Measurements from ENCODE around the gene ELOB.
A peak's percentile ranks its signal among the peaks of the same experiment; 100 is the strongest.

Gene ELOB

DNA sequence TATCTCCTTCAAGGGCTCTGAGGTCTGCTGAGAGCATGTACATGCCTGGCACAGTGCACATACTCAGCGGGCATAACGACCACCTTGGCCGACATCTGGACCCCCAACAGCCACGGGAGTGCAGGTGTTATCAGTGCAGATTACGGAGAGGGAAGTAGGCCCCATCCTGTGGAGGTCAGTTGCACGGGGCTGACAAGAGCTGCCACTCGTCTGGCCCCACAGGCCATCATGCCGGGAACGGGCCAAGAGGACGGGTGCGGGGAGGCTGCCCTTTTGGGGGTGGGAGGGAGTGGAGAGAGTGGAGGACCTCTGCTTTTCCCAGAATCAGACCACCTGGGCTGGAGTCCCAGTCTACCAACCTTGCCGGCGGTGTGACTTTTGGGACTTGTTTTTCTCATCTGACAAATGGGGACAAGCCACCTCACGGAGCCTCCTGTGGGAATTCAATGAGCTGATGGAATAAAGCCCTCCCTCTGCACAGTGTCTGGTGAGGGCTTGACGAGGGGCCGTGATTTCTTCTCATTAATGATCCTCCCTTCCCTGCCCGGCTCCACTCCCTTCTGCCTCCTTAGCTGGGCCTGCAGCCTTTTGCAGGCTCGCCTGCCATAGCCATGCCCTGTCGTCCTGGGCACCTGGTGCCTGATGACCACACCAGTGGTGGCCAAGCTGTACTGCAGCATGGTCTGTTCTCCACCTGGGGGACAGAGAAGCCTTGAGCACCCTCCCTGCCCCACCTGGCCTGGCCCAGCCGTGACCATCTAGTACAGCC is 5.7 kb upstream of the ELOB start:
- ChIA-PET POLR2A (interaction anchor here (0.6 to 1.2 kb wide), 2 partner anchors 30 to 117 kb away, joined by 3 read pairs; partner anchors contain the start of gene SRRM2), CTCF (interaction anchor here (0.6 to 0.7 kb wide), 3 partner anchors 20 to 88 kb away, joined by 3 to 5 read pairs (median 4); no protein-coding TSS in a partner anchor)
- Histone ChIP-seq H3K27ac (ENCODE audit: extremely low read depth, low read depth, low read length) (no peak overlapping the region), H3K9me3 (ENCODE audit: control insufficient read depth, insufficient read depth, low read depth, low read length) (no peaks in the 10 kb centered on the region), H3K4me3 (ENCODE audit: low read depth, low read length) (no peak overlapping the region), H3K36me3 (ENCODE audit: control insufficient read depth in 2 of 2, insufficient read depth in 1 of 2, low read length in 2 of 2) (no peaks in the 10 kb centered on the region), H3K4me1 (ENCODE audit: control insufficient read depth, insufficient read depth, low read length) (peaks cover 2% of the 10 kb centered on the region; the same call in 1 of the 2 replicates)
- TF ChIP-seq YY1 (tag by site-specific recombination; IDR thresholded peaks at IDR 0.05) = no peak
- peak; percentile 54; the same call in 1 of the 2 replicates for TF ChIP-seq WT1 (tag by site-specific recombination; IDR thresholded peaks at IDR 0.05)
- TF ChIP-seq, protein P1, sequence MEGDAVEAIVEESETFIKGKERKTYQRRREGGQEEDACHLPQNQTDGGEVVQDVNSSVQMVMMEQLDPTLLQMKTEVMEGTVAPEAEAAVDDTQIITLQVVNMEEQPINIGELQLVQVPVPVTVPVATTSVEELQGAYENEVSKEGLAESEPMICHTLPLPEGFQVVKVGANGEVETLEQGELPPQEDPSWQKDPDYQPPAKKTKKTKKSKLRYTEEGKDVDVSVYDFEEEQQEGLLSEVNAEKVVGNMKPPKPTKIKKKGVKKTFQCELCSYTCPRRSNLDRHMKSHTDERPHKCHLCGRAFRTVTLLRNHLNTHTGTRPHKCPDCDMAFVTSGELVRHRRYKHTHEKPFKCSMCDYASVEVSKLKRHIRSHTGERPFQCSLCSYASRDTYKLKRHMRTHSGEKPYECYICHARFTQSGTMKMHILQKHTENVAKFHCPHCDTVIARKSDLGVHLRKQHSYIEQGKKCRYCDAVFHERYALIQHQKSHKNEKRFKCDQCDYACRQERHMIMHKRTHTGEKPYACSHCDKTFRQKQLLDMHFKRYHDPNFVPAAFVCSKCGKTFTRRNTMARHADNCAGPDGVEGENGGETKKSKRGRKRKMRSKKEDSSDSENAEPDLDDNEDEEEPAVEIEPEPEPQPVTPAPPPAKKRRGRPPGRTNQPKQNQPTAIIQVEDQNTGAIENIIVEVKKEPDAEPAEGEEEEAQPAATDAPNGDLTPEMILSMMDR (tag by site-specific recombination; IDR thresholded peaks at IDR 0.05) = 0 out of 2 replicates have a peak, but pooled peaks have one; percentile 13

DNA sequence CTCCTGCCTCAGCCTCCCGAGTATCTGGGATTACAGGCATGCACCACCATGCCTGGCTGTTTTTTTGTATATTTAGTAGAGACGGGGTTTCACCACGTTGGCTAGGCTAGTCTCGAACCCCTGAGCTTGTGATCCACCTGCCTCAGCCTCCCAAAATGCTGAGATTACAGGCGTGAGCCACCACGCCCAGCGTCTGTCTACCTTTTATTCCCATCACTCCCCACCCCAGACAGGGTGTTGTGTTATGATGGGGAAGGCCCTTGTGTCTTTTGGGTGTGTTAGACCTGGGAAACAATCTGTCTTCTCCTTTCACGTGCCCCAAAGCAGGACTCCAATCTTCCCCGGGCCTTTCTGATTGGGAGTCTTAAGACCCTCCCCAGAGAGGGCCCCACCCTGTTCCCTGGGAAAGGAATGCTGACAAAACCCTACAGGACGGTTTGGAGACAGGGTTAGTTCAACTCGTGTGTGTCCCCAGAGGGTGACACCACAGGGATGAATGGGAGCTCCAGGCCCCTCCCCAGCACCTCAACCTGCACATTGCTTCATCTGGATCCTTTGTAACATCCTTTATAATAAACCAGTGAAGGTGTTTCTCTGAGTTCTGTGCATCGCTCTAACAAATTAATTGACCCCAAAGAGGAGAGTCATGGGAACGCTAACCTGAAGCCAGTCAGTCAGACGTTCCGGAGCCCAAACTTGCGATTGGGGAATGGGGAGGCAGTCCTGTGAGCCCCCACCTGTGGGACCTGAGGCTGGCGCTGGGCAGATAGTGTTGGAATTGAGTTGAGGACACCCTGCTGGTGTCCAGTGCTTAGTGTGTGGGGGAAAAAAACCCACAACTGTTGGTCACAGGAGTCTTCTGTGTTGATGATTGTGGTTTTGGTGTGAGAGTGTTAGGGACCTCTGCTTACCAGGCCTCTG is 3.2 kb upstream of the ELOB start:
- Histone ChIP-seq H3K4me1 (ENCODE audit: control insufficient read depth, insufficient read depth, low read length) (peaks cover 2% of the 10 kb centered on the region; the same call in 1 of the 2 replicates), H3K9me3 (ENCODE audit: control insufficient read depth, insufficient read depth, low read depth, low read length) (no peaks in the 10 kb centered on the region), H3K4me3 (ENCODE audit: low read depth, low read length) (no peak overlapping the region), H3K27ac (ENCODE audit: extremely low read depth, low read depth, low read length) (no peak overlapping the region), H3K36me3 (ENCODE audit: control insufficient read depth in 2 of 2, insufficient read depth in 1 of 2, low read length in 2 of 2) (peaks cover 0 to 9% of the 10 kb centered on the region in 2 experiments; a peak in 1 of 3 replicates)
- ChIA-PET CTCF (interaction anchor here (1.2 to 1.7 kb wide), 2 partner anchors 92 to 147 kb away, joined by 3 to 4 read pairs; no protein-coding TSS in a partner anchor), POLR2A (no interaction called here)
- TF ChIP-seq, protein P2, sequence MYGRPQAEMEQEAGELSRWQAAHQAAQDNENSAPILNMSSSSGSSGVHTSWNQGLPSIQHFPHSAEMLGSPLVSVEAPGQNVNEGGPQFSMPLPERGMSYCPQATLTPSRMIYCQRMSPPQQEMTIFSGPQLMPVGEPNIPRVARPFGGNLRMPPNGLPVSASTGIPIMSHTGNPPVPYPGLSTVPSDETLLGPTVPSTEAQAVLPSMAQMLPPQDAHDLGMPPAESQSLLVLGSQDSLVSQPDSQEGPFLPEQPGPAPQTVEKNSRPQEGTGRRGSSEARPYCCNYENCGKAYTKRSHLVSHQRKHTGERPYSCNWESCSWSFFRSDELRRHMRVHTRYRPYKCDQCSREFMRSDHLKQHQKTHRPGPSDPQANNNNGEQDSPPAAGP (tag by site-specific recombination; IDR thresholded peaks at IDR 0.05) = peak; percentile 43; the same call in 1 of the 2 replicates
- TF ChIP-seq ZNF600 (tag by site-specific recombination; IDR thresholded peaks at IDR 0.05) (peak; percentile 47; the same call in 1 of the 2 replicates), SCRT2 (tag by site-specific recombination; IDR thresholded peaks at IDR 0.05) (peak; percentile 82), ZNF423 (tag by site-specific recombination; IDR thresholded peaks at IDR 0.05) (no peak), KLF1 (tag by site-specific recombination; IDR thresholded peaks at IDR 0.05) (peak; percentile 87), SCRT1 (tag by site-specific recombination; IDR thresholded peaks at IDR 0.05; ENCODE audit: borderline replicate concordance) (peak; percentile 75; the same call in 1 of the 2 replicates), ZNF629 (tag by site-specific recombination; IDR thresholded peaks at IDR 0.05) (no peak)

- H3K4me1 ChIP-seq (ENCODE audit: control insufficient read depth, insufficient read depth, low read length) = peaks cover 2% of the 10 kb centered on the region; the same call in 1 of the 2 replicates
- no peak overlapping the region for H3K4me3 ChIP-seq (ENCODE audit: low read depth, low read length)
- TF ChIP-seq ZNF155 (tag by site-specific recombination; IDR thresholded peaks at IDR 0.05) (no peak), KLF10 (tag by site-specific recombination; IDR thresholded peaks at IDR 0.05) (no peak), ZIC2 (tag by site-specific recombination; IDR thresholded peaks at IDR 0.05) (0 out of 2 replicates have a peak, but pooled peaks have one; percentile 12), ZNF24 (tag by site-specific recombination; IDR thresholded peaks at IDR 0.05) (no peak)
- TF ChIP-seq, protein P1 (tag by site-specific recombination; IDR thresholded peaks at IDR 0.05) = 0 out of 2 replicates have a peak, but pooled peaks have one; percentile 23
- peaks cover 0 to 18% of the 10 kb centered on the region in 2 experiments; a peak in 1 of 3 replicates for H3K36me3 ChIP-seq (ENCODE audit: control insufficient read depth in 2 of 2, insufficient read depth in 1 of 2, low read length in 2 of 2)
- ChIA-PET POLR2A (interaction anchor here (1.0 to 4.2 kb wide), 6 partner anchors 26 to 184 kb away, joined by 3 to 22 read pairs (median 4); partner anchors contain the start of genes FLYWCH1, KREMEN2 and SRRM2), CTCF (interaction anchor here (0.5 to 2.3 kb wide), 4 partner anchors 25 to 679 kb away, joined by 3 to 11 read pairs (median 4); no protein-coding TSS in a partner anchor)
- no peak overlapping the region for H3K27ac ChIP-seq (ENCODE audit: extremely low read depth, low read depth, low read length)
- no peaks in the 10 kb centered on the region for H3K9me3 ChIP-seq (ENCODE audit: control insufficient read depth, insufficient read depth, low read depth, low read length)
Observed at GRCh38 chr16:2779151-2779920, 2.3 kb upstream of the ELOB start.
